Stimulated activated CD4-positive, alpha-beta T cell treated with anti-CD3 and anti-CD28 coated beads, Interleukin-12 subunit alpha, Interleukin-12 subunit beta, amount 100 ng/mL, for 24 hours (primary cell): ENCODE measurements around the gene MCU.
"Not testable (repeated sequence)": the region's sequence is repeated elsewhere in the genome, so short reads cannot be mapped to it uniquely, and the experiment has no call there.

Experiments
- DNase-seq, 2 experiments: peaks; one replicate each; pipeline ENCODE4 v3.0.0-alpha.2; 2020; ENCODE audit warnings: low read depth in 2 of 2

Gene MCU

GRCh38 chr10:72761498-72761897 is 69.6 kb downstream of the MCU start:
- no peak for DNase-seq

GRCh38 chr10:72762042-72762441 is 70.1 kb downstream of the MCU start:
- no peak for DNase-seq

GRCh38 chr10:72763201-72763600 is 71.3 kb downstream of the MCU start:
- DNase-seq = no peak

GRCh38 chr10:72764151-72764550 is 72.2 kb downstream of the MCU start:
- no peak for DNase-seq

GRCh38 chr10:72765051-72765745 is 73.3 kb downstream of the MCU start:
- DNase-seq = no peak

- DNase-seq = not testable (repeated sequence)
Observed at GRCh38 chr10:72771195-72771594, 79.3 kb downstream of the MCU start.

- DNase-seq = no peak
Observed at GRCh38 chr10:72772031-72772430, 80.1 kb downstream of the MCU start.

- no peak for DNase-seq
Observed at GRCh38 chr10:72779874-72780273, 87.9 kb downstream of the MCU start.

GRCh38 chr10:72782649-72783330 is 90.8 kb downstream of the MCU start:
- DNase-seq = no peak

GRCh38 chr10:72783410-72783833 is 91.5 kb downstream of the MCU start:
- no peak for DNase-seq

GRCh38 chr10:72784551-72785351 is 92.8 kb downstream of the MCU start:
- no peak for DNase-seq

- DNase-seq = no peak
Observed at GRCh38 chr10:72785409-72785808, 93.5 kb downstream of the MCU start.

GRCh38 chr10:72790216-72790990 is 98.5 kb downstream of the MCU start:
- no peak for DNase-seq

- no peak for DNase-seq
Observed at GRCh38 chr10:72792288-72792687, 100.3 kb downstream of the MCU start.

- no peak for DNase-seq
Observed at GRCh38 chr10:72793752-72794151, 101.8 kb downstream of the MCU start.

GRCh38 chr10:72794260-72794659 is 102.3 kb downstream of the MCU start:
- DNase-seq = no peak

GRCh38 chr10:72796042-72796441 is 104.1 kb downstream of the MCU start:
- no peak for DNase-seq

- DNase-seq = no peak
Observed at GRCh38 chr10:72796538-72796937, 104.6 kb downstream of the MCU start.

- DNase-seq = no peak
Observed at GRCh38 chr10:72800000-72800740, 108.2 kb downstream of the MCU start.

- DNase-seq = no peak
Observed at GRCh38 chr10:72800741-72801092, 108.8 kb downstream of the MCU start.

GRCh38 chr10:72801263-72801868 is 109.4 kb downstream of the MCU start:
- DNase-seq = no peak
